Measurements from ENCODE around the gene GLUL.

- TF ChIP-seq, protein P1, sequence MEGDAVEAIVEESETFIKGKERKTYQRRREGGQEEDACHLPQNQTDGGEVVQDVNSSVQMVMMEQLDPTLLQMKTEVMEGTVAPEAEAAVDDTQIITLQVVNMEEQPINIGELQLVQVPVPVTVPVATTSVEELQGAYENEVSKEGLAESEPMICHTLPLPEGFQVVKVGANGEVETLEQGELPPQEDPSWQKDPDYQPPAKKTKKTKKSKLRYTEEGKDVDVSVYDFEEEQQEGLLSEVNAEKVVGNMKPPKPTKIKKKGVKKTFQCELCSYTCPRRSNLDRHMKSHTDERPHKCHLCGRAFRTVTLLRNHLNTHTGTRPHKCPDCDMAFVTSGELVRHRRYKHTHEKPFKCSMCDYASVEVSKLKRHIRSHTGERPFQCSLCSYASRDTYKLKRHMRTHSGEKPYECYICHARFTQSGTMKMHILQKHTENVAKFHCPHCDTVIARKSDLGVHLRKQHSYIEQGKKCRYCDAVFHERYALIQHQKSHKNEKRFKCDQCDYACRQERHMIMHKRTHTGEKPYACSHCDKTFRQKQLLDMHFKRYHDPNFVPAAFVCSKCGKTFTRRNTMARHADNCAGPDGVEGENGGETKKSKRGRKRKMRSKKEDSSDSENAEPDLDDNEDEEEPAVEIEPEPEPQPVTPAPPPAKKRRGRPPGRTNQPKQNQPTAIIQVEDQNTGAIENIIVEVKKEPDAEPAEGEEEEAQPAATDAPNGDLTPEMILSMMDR (IDR thresholded peaks at IDR 0.05; ENCODE audit: borderline replicate concordance, extremely low read depth, low read length, poor library complexity, severe bottlenecking): no peak
- no peak for TF ChIP-seq EZH2 (IDR thresholded peaks at IDR 0.05; ENCODE audit: borderline replicate concordance, low read depth, low read length, severe bottlenecking)
Measured at GRCh38 chr1:182332261-182333060, 59.1 kb downstream of the GLUL start.

Measured in DND-41 (cell line).